ENCODE data around the gene KRT86. TPM values are rescaled to one million over a fixed set of nuclear protein-coding genes. Genes with fewer than 3 reads are reported as not detected.

KRT86 gene
- total and polyA plus RNA-seq, 12 donors, result 0.61 to 6.2 (median 1.3) TPM; not detected in 2

DNA sequence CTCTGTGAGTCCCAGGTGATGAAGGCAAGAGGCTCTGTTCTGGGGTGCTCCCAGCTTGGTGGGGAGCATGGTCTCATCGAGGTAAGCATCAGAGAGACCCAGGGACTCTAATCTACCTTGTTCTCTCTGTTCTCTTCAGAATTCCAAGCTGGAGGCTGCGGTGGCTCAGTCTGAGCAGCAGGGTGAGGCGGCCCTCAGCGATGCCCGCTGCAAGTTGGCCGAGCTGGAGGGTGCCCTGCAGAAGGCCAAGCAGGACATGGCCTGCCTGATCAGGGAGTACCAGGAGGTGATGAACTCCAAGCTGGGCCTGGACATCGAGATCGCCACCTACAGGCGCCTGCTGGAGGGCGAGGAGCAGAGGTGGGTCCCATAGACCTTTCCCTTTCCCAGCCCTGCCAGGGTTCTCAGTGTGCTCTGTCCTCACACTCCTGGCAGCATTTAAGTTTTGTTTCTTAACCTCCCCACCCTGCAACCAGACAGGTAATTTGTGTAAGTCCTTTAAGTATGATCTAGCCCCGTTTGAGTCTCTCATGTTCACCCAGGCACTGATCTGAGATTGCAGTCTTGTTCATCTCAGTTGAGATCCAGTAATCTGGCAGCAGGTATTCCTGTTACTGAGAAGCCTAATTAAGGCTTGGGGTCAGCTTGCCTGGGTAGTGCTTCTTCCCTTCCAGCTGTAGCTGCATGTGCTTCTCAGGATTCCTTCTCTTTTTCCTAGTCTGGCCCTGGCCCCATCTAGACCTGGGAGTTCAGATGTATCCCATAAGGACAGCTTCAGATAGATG, 31.7 kb downstream of the KRT86 start:
- Histone ChIP-seq H3K27ac (no peak overlapping the region), H3K9me3 (replicated peaks in 1 of 3) (no peaks in the 10 kb centered on the region), H3K4me3 (no peak overlapping the region), H3K27me3 (peaks cover 17% of the 10 kb centered on the region), H3K36me3 (replicated peaks in 1 of 2) (no peaks in the 10 kb centered on the region), H3K4me1 (replicated peaks in 1 of 2) (no peaks in the 10 kb centered on the region)
- intact Hi-C loops (cut with DNase I), result no loop called here
- TF ChIP-seq POLR2A (IDR thresholded peaks at IDR 0.05), result no peak
- TF ChIP-seq, protein P1, sequence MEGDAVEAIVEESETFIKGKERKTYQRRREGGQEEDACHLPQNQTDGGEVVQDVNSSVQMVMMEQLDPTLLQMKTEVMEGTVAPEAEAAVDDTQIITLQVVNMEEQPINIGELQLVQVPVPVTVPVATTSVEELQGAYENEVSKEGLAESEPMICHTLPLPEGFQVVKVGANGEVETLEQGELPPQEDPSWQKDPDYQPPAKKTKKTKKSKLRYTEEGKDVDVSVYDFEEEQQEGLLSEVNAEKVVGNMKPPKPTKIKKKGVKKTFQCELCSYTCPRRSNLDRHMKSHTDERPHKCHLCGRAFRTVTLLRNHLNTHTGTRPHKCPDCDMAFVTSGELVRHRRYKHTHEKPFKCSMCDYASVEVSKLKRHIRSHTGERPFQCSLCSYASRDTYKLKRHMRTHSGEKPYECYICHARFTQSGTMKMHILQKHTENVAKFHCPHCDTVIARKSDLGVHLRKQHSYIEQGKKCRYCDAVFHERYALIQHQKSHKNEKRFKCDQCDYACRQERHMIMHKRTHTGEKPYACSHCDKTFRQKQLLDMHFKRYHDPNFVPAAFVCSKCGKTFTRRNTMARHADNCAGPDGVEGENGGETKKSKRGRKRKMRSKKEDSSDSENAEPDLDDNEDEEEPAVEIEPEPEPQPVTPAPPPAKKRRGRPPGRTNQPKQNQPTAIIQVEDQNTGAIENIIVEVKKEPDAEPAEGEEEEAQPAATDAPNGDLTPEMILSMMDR (IDR thresholded peaks at IDR 0.05), result peak in 3 of 6 experiments; percentile 13 to 21 (median 15)
- DNase-seq, result no peak
- WGBS, 4 donors, result 75 to 83% (median 79%) methylated on average over 4 to 11 of the region's 11 CpGs

DNA sequence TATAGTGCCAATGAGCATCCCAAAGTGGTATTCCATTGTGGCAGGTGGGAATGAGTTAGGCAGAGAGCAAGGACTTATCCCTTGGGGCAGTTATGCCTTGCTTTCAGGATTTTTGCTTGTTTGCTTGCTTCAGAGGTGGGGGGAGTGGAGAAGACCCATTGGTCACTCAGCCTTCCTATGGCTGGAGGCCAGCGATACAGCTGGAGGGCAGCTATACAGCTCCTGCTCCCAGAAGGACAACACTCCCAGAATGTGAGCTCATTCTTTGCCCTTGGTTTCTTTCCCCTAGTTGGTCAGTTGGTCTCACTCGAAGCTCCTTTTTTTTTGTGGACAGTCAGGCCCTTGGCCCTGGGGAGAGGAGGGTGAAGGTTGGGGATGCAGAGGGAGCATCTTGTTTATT, 32.3 kb downstream of the KRT86 start:
- 56 to 96% (median 84%) methylated on average over 2 of the region's 2 CpGs for WGBS, 4 donors
- Histone ChIP-seq H3K36me3 (replicated peaks in 1 of 2) (no peaks in the 10 kb centered on the region), H3K4me3 (no peak overlapping the region), H3K9me3 (replicated peaks in 1 of 3) (no peaks in the 10 kb centered on the region), H3K27ac (no peak overlapping the region), H3K4me1 (replicated peaks in 1 of 2) (no peaks in the 10 kb centered on the region), H3K27me3 (peaks cover 21% of the 10 kb centered on the region)
- DNase-seq, result no peak
- intact Hi-C loops (cut with DNase I), result no loop called here
- TF ChIP-seq, protein P1 (IDR thresholded peaks at IDR 0.05), result no peak
- TF ChIP-seq POLR2A (IDR thresholded peaks at IDR 0.05), result no peak

DNA sequence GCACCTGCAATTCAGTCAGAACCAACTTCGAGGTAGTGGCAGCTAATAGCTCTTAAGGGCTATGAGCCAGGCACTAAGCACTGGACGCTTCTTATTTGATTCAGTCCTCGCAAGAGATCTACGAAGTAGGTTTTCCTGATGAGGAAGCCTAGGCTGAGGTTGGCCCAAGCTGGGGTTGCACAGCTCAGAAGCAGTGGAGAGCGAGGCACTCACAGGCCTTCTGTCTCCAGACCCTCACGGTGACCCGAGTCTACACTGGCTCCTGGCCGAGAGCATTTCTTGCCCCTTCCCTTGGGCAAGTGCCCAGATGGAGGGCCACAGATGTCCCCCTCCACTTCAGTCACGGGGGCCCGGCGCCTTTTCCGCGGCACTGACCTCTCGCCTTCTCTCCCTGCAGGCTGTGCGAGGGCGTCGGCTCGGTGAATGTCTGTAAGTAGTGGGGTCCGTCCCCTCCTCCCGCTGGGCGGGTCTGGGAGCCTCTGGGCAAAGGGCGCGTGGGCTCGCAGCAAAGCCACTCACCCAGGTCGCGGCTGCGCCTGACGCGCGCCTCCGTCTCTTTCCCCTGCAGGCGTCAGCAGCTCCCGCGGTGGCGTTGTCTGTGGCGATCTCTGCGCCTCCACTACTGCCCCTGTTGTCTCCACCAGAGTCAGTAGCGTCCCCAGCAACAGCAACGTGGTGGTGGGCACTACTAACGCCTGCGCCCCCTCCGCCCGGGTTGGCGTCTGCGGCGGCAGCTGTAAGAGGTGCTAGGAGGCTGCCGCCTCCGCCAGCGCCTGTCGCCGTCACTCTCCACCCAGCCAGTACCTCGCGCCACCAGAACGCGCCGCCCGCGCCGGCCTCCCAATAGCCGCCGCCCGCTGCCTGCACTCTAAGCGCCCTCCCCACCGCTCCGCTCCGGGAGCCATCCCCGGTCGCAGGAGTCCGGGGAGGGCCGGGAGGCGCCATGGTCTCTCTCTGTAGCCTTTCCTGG, 33.7 kb downstream of the KRT86 start:
- Histone ChIP-seq H3K36me3 (replicated peaks in 1 of 2) (no peaks in the 10 kb centered on the region), H3K27me3 (peaks cover 21% of the 10 kb centered on the region), H3K9me3 (replicated peaks in 1 of 3) (no peaks in the 10 kb centered on the region), H3K4me1 (replicated peaks in 1 of 2) (no peaks in the 10 kb centered on the region), H3K27ac (no peak overlapping the region), H3K4me3 (no peak overlapping the region)
- peak in 4 of 7 donors; percentile 15 to 69 (median 28) for DNase-seq
- WGBS, 4 donors, result 10 to 22% (median 15%) methylated on average over 17 to 71 of the region's 71 CpGs
- TF ChIP-seq, protein P1 (IDR thresholded peaks at IDR 0.05), result peak in 1 of 6 experiments; percentile 14
- TF ChIP-seq POLR2A (IDR thresholded peaks at IDR 0.05), result no peak
- intact Hi-C loops (cut with DNase I), result no loop called here

DNA sequence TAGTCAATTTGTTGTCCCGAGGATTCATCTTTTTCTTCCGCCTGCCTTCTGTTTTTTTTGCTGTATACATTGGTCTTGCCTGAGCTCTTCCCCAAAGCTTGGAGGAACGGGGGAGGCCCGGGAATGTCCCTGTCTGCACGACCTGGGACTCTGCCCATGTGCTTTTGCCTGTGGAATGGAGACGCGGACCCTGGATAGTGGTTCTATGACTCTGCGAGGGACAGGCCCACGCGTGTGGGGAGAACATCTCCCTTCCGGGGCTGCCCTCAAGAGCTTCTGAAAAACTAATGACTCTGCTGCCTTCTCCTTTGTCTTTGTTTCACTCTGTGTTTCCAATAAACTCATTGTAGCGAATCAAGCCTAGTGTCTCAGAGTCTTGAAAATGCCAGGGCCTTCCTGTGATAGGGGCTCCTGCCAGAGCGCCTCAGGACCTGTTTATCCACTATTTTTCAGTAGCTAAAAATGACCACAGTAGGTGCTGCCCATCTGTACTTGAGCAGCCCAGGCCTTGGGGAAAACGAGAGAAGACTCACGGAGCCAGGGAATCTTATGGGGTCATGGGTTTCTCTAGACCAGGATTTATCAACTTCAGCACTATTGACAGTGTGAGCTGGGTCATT, 34.5 kb downstream of the KRT86 start:
- peaks cover 21% of the 10 kb centered on the region for H3K27me3 ChIP-seq
- TF ChIP-seq, protein P1 (IDR thresholded peaks at IDR 0.05), result no peak
- TF ChIP-seq POLR2A (IDR thresholded peaks at IDR 0.05), result no peak
- DNase-seq, result no peak
- no peak overlapping the region for H3K27ac ChIP-seq
- no peaks in the 10 kb centered on the region for H3K4me1 ChIP-seq (replicated peaks in 1 of 2)
- 51 to 64% (median 61%) methylated on average over 15 of the region's 15 CpGs for WGBS, 4 donors
- intact Hi-C loops (cut with DNase I), result no loop called here
- H3K9me3 ChIP-seq (replicated peaks in 1 of 3), result no peaks in the 10 kb centered on the region
- H3K36me3 ChIP-seq (replicated peaks in 1 of 2), result no peaks in the 10 kb centered on the region
- no peak overlapping the region for H3K4me3 ChIP-seq
